GM18517 (cell line): ENCODE results near the gene COL18A1.
"Not testable (repeated sequence)": the region's sequence is repeated elsewhere in the genome, so short reads cannot be mapped to it uniquely, and the experiment has no call there.

Experiments
- ATAC-seq: cut with Tn5 transposase; IDR thresholded peaks from one replicate; pipeline ENCODE4 v1.9.1; 2021; ENCODE audit warnings: mild to moderate bottlenecking, moderate library complexity; ENCODE audit not compliant: unreplicated experiment

COL18A1 gene

DNA sequence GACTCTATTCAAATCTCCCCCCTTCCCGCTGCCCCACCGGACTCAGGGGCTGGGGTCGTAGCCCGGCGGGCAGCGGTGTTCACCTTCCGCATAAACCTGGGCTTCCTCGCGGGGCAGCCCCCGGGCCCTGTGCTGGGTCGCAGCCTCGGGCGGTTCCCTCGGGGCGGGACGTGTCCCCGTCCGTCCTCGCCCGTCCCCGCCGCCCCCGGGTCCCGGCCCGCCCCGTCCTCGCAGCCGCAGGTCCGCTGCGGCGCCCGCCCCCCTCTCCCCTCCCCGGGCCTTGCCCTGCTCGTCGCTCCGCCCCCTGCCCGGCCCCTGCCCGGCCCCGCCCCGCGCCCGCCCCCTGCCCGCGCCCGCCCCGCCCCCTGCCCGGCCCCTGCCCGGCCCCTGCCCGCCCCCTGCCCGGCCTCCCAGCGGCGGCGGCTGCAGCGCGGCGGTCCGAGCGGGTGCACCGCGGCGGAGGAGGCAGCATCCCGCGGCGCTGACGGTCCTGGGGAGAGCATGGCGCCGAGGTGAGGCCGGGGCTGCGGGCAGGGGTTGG, at the start of gene COL18A1:
Gene COL18A1, plus strand, starts transcription at position 436 of the 541 bp plus-strand sequence. Its CDS starts 66 bp downstream, at position 502.
- ATAC-seq = no peak

DNA sequence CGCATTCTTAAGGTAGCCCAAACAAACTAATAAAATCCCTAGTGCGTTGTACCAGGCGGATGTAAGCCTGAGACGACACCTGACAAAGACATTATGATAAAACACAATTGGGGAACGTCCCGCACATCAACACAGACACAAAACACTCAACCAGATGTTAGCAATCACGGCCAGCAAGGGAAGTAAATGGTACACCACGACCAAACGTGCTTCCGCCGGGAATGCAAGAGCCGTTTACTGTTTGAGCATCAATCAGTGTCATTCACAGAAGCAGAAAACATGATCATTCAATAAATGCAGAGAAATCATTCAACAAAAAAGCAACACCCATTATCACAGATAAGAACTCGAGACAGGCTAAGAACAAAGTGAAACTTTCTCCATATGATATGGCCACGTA, 49.4 kb upstream of the COL18A1 start:
- ATAC-seq = no peak

- ATAC-seq = no peak
Observed at GRCh38 chr21:45356251-45356650, 48.7 kb upstream of the COL18A1 start.

- no peak for ATAC-seq
Observed at GRCh38 chr21:45356653-45357435, 48.1 kb upstream of the COL18A1 start.

DNA sequence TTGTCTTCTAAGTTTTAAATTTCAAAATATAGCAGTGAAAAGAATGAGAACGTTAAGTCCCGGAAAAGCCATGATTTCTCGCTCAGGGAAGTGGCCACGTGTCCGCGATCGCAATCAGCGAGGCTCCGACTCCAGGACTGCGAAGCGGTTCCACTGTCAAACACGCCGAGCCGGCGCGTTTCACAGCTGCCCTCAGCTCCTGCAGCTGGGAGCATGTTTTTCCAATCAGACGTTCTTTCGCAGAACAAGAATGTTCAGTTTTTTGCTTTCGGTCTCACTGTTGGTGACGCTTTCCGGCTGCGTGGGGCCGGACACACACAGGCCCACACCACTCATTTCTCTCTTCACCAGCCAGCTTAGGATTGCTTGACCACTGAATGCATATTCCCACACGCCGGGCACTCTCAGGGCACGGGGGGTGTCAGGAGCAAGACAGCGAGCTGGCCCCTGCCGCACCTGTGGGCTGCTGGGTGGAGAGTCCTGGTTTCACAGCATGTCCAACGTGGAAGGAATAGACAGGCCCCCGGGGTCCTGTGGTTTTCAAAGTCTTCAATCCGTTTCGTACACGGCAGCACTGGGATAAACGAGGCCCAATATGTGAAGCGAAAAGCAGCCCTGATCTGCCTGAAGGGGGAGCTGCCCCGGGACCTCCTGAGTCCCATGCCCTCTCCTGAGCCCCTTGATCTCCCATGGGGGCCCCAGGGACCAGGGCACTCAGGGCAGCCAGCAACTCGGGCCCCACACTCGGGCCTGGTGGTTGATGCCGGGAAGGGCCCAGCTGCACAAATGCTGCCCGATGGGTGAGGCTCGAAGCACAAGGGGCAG, 47.3 kb upstream of the COL18A1 start:
- ATAC-seq = no peak

GRCh38 chr21:45358261-45358670, 46.7 kb upstream of the COL18A1 start:
- ATAC-seq = no peak

DNA sequence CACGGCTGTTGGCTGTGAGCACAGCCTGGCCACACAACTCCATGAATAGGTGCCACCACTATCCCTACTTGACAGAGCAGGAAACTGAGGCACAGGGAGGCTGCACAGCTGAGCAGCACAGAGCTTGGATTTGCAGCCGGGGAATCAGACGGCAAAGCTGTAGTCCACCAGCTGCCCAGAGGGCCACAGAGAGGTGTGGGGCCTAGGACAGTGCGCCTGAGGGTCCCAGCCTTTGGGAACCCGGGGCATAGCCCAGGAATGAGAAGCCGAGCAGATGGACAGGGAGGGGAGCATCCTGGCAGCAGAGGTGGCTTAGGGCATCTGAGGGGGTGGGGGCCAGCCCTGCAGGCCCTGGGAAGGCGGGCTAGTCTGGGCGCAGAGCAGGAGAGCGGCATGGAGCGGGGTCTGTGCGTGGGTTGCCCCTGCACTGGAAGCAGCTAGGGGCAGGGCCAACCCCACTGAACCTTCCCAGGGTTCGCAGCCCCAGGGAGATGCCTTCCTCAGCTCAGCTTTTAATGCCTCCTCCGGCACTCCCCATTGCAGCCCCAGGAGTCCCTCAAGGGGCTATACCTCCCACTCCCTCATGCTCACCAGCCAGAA, 46.2 kb upstream of the COL18A1 start:
- no peak for ATAC-seq

- no peak for ATAC-seq
Observed at GRCh38 chr21:45359451-45360217, 45.3 kb upstream of the COL18A1 start.

GRCh38 chr21:45361033-45361997, 43.6 kb upstream of the COL18A1 start:
- no peak for ATAC-seq

DNA sequence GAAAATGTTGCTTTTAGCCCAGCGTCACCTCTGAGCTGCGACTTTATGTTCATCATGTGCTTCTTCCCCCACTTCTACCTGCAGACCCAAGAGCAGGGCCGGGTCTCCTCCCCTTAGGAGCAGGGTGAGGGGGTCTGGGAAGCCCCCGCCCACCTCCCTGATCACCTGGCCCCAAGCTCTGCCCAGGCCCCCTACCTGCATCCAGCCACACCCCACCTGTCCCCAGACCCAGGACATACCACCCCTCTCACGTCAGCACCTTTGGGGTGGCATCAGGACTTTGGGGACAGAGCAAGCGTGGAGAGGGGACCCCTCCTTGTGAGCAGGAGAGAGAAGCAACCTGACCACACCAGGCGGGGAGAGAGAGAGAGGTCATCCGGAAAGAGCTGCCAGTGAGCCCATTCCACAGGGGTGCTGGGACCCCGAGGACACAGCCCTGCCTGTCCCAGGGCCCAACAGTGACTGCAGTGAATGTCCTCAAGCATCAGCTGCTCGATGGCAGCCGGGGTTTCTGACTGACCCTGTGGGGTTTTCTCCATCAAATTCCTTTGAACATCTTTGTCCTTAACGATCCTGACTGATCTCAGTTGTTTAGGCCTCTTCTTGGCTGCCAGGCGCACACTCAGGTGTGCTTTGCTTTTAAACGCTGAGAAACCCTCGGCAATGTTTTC, 42.8 kb upstream of the COL18A1 start:
- no peak for ATAC-seq

GRCh38 chr21:45362748-45363145, 42.2 kb upstream of the COL18A1 start:
- no peak for ATAC-seq

DNA sequence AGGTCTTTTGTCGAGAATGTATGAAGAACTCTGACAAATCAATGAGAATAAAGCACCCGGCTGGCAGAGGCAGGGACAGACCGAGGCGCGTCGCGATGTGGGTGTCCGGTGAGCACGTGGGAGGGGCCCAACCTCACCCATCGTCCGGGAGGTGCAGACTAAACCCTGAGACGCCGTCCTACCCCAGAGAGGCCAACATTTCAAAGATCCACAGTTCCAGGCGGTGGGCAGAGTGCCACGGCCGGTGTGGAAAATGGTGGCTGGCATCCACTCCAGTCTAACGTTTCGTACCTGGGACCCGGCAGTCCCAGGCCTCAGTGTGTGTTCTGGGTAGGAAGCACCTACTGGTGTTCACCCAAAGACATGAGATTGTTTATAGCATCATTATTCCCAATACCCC, 41.7 kb upstream of the COL18A1 start:
- ATAC-seq = not testable (repeated sequence)

- no peak for ATAC-seq
Observed at GRCh38 chr21:45363921-45364467, 41.0 kb upstream of the COL18A1 start.

DNA sequence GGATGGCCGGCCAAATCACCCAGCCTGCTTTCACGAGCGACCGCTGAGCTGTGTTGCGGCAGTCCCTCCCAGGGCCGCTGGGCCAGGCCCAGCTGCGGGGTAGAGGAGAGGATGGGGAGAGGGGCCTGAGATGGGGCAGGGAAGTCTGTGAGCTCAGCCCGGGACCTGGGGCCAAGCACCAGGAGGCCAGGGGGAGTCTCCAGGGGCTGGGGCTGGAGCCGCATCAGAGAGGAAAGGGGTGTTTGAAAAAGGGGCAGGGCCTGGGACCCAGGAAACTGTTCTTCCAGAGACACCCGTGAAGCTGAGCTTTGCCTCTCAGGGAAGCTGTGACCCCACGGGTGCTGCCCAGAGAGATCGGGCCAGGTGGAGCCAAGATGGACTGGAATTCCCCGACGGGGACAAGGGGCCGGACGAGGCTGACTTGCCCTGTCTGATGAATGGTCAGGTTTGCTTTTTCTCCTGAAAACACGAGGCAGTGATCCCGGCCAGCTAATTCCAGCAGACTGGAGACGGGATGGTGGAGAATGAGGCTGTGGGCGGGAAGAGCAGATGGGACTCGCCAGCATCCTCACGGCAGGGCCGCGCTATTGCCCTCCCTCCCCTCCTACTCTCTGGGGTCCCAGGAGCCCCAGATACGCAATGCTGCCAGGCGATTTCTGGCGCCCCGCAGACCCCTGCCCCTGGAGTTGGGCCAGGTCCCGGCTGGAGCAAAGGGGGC, 40.3 kb upstream of the COL18A1 start:
- ATAC-seq = no peak

- ATAC-seq = no peak
Observed at GRCh38 chr21:45365186-45365607, 39.8 kb upstream of the COL18A1 start.

DNA sequence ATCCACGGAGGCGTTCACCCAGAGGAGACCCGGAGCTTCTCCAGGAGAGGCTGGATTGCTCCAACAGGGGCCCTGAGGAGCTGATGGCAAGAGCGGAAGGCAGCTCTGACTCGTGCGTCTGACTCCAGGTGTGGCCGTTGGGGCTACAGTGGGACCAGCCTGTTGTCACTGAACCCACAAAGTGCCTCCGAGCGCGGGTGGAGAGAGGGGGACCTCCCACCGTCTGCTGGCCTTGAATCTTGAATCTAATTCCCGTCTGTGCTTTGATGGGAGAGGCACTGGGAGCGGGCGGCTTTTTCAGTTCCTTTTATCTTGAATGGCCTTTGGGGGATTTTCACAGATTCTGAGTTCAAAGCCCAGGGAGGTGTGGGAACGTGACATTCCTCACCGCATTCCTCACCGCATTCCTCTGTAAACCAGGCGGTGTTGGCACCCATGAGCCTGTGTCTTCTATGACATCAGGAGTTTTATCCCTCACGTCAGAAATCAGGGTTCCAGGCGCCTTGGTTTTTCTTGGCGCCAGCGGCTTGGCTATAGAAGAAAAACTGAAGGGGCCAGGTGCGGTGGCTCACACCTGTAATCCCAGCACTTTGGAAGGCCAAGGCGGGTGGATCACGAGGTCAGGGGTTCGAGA, 39.2 kb upstream of the COL18A1 start:
- no peak for ATAC-seq

DNA sequence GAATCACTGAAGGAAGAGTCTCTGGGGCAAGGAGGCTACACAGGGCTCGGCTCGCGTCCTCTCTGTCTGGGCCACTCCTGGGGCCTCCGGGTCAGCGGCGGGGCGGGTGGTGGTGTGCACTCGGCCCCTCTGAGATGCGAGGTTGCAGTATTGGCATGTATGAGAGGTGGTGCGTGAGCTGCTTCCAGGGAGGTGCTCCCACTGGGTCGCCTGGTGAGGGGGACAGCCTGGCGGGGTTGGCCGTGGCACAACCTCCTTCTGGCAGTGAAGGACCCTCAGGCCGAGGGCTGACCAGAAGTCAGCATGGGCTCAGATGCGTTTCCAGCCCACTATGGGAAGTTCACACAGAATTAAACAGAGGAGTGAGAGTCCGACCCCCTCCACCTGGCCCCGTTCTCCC, 38.5 kb upstream of the COL18A1 start:
- ATAC-seq = no peak
